ENCODE data around the gene CACNB1.
A peak's percentile ranks its signal among the peaks of the same experiment; 100 is the strongest.

DNA sequence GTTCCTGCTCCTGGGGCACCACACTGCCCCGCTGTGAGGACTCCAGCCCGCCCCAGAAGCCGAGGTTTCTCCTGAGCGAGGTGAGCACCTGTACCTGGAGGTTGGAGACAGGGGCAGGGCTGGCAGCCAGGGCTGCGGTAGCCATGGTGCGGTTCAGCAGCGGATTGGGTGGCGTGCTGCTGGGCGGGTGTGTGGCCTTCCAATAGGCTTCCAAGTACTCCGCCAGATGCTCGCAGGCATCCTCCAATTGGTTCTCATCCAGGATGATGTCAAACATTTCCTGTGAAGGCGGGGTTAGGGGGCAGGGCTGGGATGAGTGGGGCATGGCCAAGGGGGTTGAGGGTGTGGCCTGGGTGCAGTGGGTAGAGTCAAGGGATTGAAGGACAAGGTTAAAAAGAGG lies 20.2 kb downstream of the CACNB1 start:
- peak; percentile 58; the same call in 1 of the 2 replicates for TF ChIP-seq YY1 (IDR thresholded peaks at IDR 0.05; ENCODE audit: low read depth)
- no peak for TF ChIP-seq EP300 (IDR thresholded peaks at IDR 0.05; ENCODE audit: borderline replicate concordance)
- peak; percentile 74 for TF ChIP-seq CREB1 (IDR thresholded peaks at IDR 0.05; ENCODE audit: low read depth)
- no peak for TF ChIP-seq EGR1 (IDR thresholded peaks at IDR 0.05)
- no peak for TF ChIP-seq ZBTB7A (IDR thresholded peaks at IDR 0.05; ENCODE audit: low read depth)
- TF ChIP-seq REST (IDR thresholded peaks at IDR 0.05; ENCODE audit: low read depth): no peak
